Activated effector memory CD4-positive, alpha-beta T cell treated with anti-CD3 and anti-CD28 coated beads, Interleukin-2, amount 50 U/mL, for 16 hours (primary cell): ENCODE measurements around the gene DENND1B.

Experiments used
- DNase-seq: peaks from one replicate; pipeline ENCODE4 v3.0.0-alpha.2; 2020

Gene DENND1B

DNA sequence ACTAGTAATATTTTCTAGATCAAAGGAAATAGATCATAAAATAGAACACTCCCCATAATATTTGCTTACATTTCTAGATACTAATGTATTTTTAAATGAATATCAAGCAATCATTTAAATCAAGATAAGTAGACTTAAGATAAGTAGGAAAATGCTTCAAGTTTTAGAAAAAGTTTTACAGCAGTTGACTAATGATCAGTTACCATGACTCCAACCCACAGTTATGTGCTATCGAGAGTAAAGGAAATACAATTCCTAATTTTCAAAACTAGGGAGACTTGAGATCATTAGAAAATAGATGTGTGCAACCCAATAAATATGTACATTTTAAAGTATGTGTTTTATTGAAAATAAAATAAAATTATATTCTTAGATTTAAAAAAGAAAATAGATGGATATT lies 95.0 kb downstream of the DENND1B start:
- no peak for DNase-seq

- no peak for DNase-seq
These were observed 97.5 kb downstream of the DENND1B start for GRCh38 chr1:197677752-197678295.

- no peak for DNase-seq
These were observed 98.0 kb downstream of the DENND1B start for GRCh38 chr1:197677313-197677712.

DNA sequence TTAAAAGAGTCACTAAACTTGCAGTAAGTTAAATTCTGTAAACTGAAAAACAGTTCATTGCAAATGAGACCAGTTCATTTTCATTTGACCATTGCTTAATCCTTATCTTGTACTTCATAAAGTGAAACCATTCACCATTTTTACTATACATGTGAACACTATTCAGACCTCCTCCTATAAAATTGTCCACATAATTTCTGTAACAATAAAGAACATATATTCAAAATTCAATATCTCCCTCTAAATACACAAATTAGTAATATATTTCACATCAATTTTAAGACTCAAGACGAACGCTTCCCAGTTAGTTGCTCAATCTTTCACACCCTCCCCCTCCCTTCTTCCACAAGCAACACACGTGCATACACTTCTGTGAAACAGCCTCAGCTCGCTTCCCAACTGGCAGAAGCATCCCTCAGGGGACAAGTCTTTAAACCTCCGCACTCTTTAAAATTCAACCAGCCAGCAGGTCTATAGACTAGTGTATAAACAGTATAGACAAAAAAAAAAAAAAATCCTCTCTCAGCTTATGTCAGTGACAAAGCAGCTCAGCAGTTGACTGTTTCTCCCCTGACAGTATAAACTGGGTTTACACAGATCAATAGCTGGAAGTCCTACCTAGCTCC lies 99.6 kb downstream of the DENND1B start:
- no peak for DNase-seq

DNA sequence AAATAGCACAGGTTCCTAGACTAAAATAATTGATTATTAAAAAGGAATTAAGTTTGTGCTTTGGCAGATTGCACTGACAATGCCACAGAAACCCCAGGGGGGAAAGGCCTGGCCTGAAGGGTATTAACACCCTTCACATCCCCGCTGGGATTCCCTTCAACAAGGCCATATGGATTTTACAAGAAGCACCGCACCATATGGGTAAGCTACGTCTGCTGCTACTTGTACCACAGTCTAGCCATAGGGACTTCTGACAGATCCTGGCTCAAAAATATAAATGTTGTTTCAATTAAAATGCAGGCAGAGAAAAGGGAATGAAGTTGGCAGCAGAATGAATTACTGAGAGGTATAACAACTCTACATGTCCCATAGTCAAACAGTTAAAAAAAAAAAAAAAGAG lies 101.0 kb downstream of the DENND1B start:
- DNase-seq, result no peak

DNA sequence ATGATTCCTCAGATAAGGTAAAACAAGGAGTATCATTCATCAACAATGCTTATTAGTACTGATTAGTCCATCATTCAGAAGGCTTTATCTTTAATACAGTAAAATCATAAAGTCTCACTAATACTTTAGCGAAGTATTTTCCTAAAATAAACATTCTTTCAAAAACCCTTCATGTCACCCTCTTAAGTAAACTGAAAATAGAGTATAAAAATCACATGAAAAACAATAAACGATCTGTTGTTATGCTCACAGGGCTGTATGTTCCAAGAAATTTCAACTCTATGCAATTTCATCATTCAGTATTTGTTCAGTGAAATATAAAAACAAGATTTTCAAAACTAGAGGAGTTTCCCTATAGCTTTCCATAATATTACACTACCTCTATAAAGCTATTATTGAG lies 102.0 kb downstream of the DENND1B start:
- DNase-seq, result no peak

GRCh38 chr1:197672347-197672746 lies 102.9 kb downstream of the DENND1B start:
- no peak for DNase-seq

GRCh38 chr1:197671920-197672319 lies 103.4 kb downstream of the DENND1B start:
- no peak for DNase-seq

- DNase-seq, result no peak
These were observed 104.1 kb downstream of the DENND1B start for GRCh38 chr1:197671140-197671539.

DNA sequence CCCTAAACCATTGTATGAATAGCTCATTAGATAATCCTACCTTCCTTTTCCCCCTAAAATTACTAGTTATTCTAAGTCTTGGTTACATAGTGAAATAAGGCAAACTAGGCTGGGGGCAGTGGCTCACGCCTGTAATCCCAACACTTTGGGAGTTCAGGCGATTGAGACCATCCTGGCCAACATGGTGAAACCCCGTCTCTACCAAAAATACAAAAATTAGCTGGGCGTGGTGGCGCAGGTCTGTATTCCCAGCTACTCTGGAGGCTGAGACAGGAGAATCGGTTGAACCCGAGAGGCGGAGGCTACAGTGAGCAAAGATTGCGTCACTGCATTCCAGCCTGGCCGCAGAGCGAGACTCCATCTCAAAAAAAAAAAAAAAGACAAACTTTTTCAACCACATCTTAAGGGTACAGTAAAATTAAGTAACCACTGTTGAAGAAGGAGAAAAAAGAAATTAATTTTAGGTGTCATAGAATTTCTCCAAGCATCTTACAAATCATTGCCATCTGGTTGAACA lies 108.5 kb downstream of the DENND1B start:
- DNase-seq, result no peak

DNA sequence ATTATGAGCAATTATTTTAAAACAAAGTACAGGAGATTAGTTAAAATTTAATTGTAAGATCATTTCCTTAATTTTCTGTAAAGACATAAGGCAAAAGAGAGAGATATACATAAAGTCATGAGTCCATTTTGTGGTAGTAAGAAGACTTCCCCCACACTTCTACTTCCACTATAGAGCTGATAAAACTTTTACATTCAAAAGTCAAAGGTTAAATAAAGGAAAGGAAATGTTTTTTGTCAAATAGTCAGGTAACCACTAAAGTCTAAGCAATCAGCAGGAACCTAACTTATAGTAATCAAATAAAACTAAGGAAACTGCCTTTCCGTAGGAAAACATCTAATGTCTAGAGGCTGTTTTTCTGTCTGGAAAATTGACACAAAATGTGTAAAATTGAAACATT lies 110.9 kb downstream of the DENND1B start:
- no peak for DNase-seq

- no peak for DNase-seq
These were observed 111.9 kb downstream of the DENND1B start for GRCh38 chr1:197663162-197663953.

DNA sequence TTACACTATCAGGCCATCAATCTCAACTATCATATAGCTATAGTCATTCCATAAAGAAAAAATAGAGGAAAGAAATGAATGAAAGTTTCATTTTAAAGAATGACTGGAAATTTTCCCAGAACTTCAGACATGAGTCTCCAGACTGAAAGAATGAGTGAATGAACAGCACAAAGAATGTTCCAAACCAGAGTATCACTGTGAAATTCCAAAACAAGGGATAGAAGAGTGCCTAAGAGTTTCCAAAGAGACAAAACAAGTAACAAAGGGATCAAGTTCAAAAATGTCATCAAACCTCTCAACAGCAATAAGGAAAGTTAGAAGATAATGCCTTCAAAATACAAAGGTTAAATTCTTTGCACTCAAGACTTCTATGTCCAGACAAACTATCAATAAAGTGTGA lies 114.9 kb downstream of the DENND1B start:
- DNase-seq, result no peak

GRCh38 chr1:197659171-197659570 lies 116.1 kb downstream of the DENND1B start:
- DNase-seq, result no peak

- DNase-seq, result no peak
These were observed 126.1 kb downstream of the DENND1B start for GRCh38 chr1:197649188-197649587.

DNA sequence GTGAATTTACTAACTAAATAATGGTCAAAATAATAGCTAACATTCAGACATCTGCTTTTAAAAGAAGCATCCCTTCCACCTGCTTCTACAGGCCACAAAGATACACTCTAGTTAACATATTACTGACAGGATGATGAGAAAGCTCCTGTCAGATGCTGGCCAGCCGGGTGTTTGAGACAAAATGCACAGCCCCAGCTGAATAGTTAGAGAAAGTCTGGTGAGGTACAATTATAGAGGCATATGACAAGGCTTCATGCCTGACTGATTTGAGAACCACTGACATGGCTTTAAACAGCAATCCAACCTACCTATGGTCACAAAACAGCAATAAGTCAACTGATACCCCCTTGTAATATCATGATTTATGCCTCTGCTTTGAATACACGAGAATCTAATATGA lies 137.0 kb downstream of the DENND1B start:
- DNase-seq, result no peak

- DNase-seq, result no peak
These were observed 137.9 kb downstream of the DENND1B start for GRCh38 chr1:197637406-197637805.

GRCh38 chr1:197633447-197634078 lies 141.7 kb downstream of the DENND1B start:
- no peak for DNase-seq

DNA sequence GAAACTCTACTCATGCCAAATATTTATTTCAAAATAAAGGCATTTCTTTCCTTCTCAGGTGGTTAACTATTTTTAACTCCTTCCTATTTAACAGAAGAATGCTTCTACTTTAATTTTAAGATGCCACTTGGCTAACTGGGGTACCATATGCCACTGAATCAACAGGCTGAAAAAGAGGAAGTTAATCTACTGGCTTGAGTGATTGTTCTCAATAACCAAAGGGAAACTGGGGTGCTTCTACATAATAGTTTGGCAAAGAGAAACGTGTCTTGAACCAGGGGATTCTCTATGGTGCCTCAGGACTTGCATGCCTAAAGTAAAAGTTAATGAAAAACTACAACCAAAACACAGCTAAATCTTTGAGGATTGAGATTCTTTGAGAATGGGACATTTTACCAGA lies 142.6 kb downstream of the DENND1B start:
- DNase-seq, result no peak

DNA sequence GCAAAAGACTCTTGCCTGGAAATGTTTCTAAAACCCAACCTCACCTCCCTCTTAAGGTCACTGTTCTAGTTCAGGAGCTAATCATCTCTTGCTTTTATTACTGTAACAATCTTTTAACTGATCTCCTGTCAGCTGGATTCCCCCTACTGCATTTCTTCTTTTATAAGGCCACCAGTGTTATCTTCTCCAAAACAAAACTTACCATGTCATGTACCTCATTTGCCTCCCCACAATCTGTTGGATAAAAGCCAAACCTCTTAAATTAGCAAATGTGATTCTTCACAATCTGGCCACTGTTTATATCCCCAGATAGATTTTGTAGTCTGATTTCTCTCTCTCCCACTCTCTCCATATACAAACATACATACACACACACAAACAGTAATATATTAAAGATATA lies 143.3 kb downstream of the DENND1B start:
- DNase-seq, result no peak

- DNase-seq, result no peak
These were observed 152.9 kb downstream of the DENND1B start for GRCh38 chr1:197622371-197622770.

- no peak for DNase-seq
These were observed 153.5 kb downstream of the DENND1B start for GRCh38 chr1:197621761-197622160.

GRCh38 chr1:197620714-197621163 lies 154.5 kb downstream of the DENND1B start:
- DNase-seq, result no peak
